ENCODE measurements around the gene HSF4.

The HSF4 gene

GRCh38 chr16:67202956-67203493, 38.5 kb downstream of the HSF4 start:
- no peak for DNase-seq

GRCh38 chr16:67204076-67204475, 39.5 kb downstream of the HSF4 start:
- no peak for DNase-seq

- DNase-seq, result no peak
Measured at GRCh38 chr16:67206129-67206837, 41.7 kb downstream of the HSF4 start.

GRCh38 chr16:67206838-67207248, 42.3 kb downstream of the HSF4 start:
- DNase-seq, result no peak

GRCh38 chr16:67207249-67208091, 42.9 kb downstream of the HSF4 start:
- DNase-seq, result no peak

GRCh38 chr16:67208154-67208896, 43.8 kb downstream of the HSF4 start:
- no peak for DNase-seq

- no peak for DNase-seq
Measured at GRCh38 chr16:67209565-67209964, 45.0 kb downstream of the HSF4 start.

- no peak for DNase-seq
Measured at GRCh38 chr16:67210069-67210937, 45.8 kb downstream of the HSF4 start.

- DNase-seq, result no peak
Measured at GRCh38 chr16:67211674-67212073, 47.1 kb downstream of the HSF4 start.

GRCh38 chr16:67212766-67213165, 48.2 kb downstream of the HSF4 start:
- no peak for DNase-seq

GRCh38 chr16:67213197-67214019, 48.9 kb downstream of the HSF4 start:
- DNase-seq, result no peak

- no peak for DNase-seq
Measured at GRCh38 chr16:67215706-67216105, 51.2 kb downstream of the HSF4 start.

- no peak for DNase-seq
Measured at GRCh38 chr16:67216612-67217490, 52.3 kb downstream of the HSF4 start.
